ENCODE data around the gene RRP15.

- TF ChIP-seq POLR2AphosphoS5 (IDR thresholded peaks at IDR 0.05; ENCODE audit: borderline replicate concordance, low read depth, low read length): no peak
- no peak for TF ChIP-seq EZH2 (IDR thresholded peaks at IDR 0.05)
- no peak for TF ChIP-seq FOXP2 (optimal IDR thresholded peaks at IDR 0.05; ENCODE audit: control extremely low read depth, extremely low read length, insufficient read depth)
Measured at GRCh38 chr1:218294546-218294945, 9.5 kb downstream of the RRP15 start.
